Lung (tissue), 12 donors: ENCODE data around the gene PTPN7. TPM values are rescaled to one million over a fixed set of nuclear protein-coding genes. Genes with fewer than 3 reads are reported as not detected.
"Not testable (repeated sequence)": the region's sequence is repeated elsewhere in the genome, so short reads cannot be mapped to it uniquely, and the experiment has no call there.

ENCODE experiments used
- ATAC-seq: fragments of 200-7000 bp; cut with Tn5 transposase; one replicate; pipeline ENCODE4 v1.9.1; 2020; ENCODE audit warnings: moderate number of reproducible peaks; ENCODE audit not compliant: insufficient read depth, low FRiP score
- DNase-seq, 3 donors: peaks; one replicate each; pipeline ENCODE4 v3.0.0-alpha.2; 2013 to 2017
- H3K27ac ChIP-seq, 2 donors: one replicate each; pipeline ENCODE4 v1.5.1; 2013; ENCODE audit warnings: mild to moderate bottlenecking in 2 of 2, moderate library complexity in 2 of 2, control low read depth in 1 of 2, inconsistent platforms in 1 of 2, low read depth in 1 of 2, low read length in 1 of 2
- H3K27me3 ChIP-seq, 3 donors: one replicate each; pipeline ENCODE4 v1.5.1; 2013; ENCODE audit warnings: low read length in 2 of 3; ENCODE audit not compliant: control insufficient read depth in 3 of 3, insufficient read depth in 3 of 3
- H3K36me3 ChIP-seq, 4 donors: one replicate each; pipeline ENCODE4 v1.5.1; 2013; ENCODE audit warnings: low read length in 4 of 4, mild to moderate bottlenecking in 1 of 4, moderate library complexity in 1 of 4; ENCODE audit not compliant: control insufficient read depth in 4 of 4, insufficient read depth in 4 of 4
- H3K4me1 ChIP-seq, 5 donors: one replicate each; pipeline ENCODE4 v1.5.1; 2013; ENCODE audit warnings: low read length in 5 of 5, mild to moderate bottlenecking in 2 of 5, moderate library complexity in 1 of 5; ENCODE audit not compliant: control insufficient read depth in 5 of 5, insufficient read depth in 5 of 5
- H3K4me3 ChIP-seq: one replicate; pipeline ENCODE4 v1.5.1; 2013; ENCODE audit warnings: mild to moderate bottlenecking, control low read depth, moderate library complexity
- H3K9ac ChIP-seq, 2 donors: one replicate each; pipeline ENCODE4 v1.5.1; 2013; ENCODE audit warnings: low read length in 2 of 2, control low read depth in 1 of 2; ENCODE audit not compliant: insufficient read depth in 1 of 2
- H3K9me3 ChIP-seq, 4 donors: one replicate each; pipeline ENCODE4 v1.5.1; 2013; ENCODE audit warnings: low read length in 3 of 4, mild to moderate bottlenecking in 1 of 4, moderate library complexity in 1 of 4; ENCODE audit not compliant: control insufficient read depth in 4 of 4, insufficient read depth in 3 of 4
- WGBS, 2 donors: extraction: QIAGEN DNeasy Blood & Tissue Kit; methylation state at CpG; one replicate each; pipeline ENCODE4 v1.1.7; 2013; 5-methylcytosine and 5-hydroxymethylcytosine counted together
- polyA plus RNA-seq, 2 donors: library from polyadenylated mRNA; stranded (reverse); fragments of 200-250 nt; gene quantifications; one replicate each; pipeline ENCODE4 v1.2.1, GENCODE V29; 2013
- total RNA-seq, 2 donors: library from RNA; depleted of rRNA in 1 of 2; stranded (reverse); fragments of >200 nt in 1 of 2; gene quantifications; one replicate each; pipeline ENCODE4 v1.2.1, GENCODE V29; 2014 to 2021
- TF ChIP-seq, protein P1 (sequence below): IDR thresholded peaks from 2 replicates; pipeline ENCODE4 v1.5.1; 2012; ENCODE audit warnings: mild to moderate bottlenecking; ENCODE audit errors: control extremely low read depth, extremely low read depth
- donor health status: control.
- donor health status: control.
- donor health status: Bipolar disorder and iron deficiency.
- donor health status: healthy.
- donor health status: DM: yes; HTN: yes; CAD: no.

The PTPN7 gene
- total and polyA plus RNA-seq, 4 donors: 2.9 to 14.0 (median 5.7) TPM

- DNase-seq (no peak), ATAC-seq (no peak)
- no peaks in the 10 kb centered on the region for H3K27me3 ChIP-seq
- no peaks in the 10 kb centered on the region for H3K4me1 ChIP-seq
- TF ChIP-seq, protein P1, sequence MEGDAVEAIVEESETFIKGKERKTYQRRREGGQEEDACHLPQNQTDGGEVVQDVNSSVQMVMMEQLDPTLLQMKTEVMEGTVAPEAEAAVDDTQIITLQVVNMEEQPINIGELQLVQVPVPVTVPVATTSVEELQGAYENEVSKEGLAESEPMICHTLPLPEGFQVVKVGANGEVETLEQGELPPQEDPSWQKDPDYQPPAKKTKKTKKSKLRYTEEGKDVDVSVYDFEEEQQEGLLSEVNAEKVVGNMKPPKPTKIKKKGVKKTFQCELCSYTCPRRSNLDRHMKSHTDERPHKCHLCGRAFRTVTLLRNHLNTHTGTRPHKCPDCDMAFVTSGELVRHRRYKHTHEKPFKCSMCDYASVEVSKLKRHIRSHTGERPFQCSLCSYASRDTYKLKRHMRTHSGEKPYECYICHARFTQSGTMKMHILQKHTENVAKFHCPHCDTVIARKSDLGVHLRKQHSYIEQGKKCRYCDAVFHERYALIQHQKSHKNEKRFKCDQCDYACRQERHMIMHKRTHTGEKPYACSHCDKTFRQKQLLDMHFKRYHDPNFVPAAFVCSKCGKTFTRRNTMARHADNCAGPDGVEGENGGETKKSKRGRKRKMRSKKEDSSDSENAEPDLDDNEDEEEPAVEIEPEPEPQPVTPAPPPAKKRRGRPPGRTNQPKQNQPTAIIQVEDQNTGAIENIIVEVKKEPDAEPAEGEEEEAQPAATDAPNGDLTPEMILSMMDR: no peak
- no peak overlapping the region for H3K27ac ChIP-seq
- no peak overlapping the region for H3K4me3 ChIP-seq
- H3K36me3 ChIP-seq: no peaks in the 10 kb centered on the region
- H3K9me3 ChIP-seq: peaks cover 0 to 1% (median 0%) of the 10 kb centered on the region in 4 donors
- no peak overlapping the region for H3K9ac ChIP-seq
- 83 to 95% methylated on average over 7 of the region's 7 CpGs for WGBS, 2 donors
Observed at GRCh38 chr1:202181586-202181985, 21.2 kb upstream of the PTPN7 start.

GRCh38 chr1:202180751-202181139 lies 20.3 kb upstream of the PTPN7 start:
- H3K36me3 ChIP-seq, H3K4me3 ChIP-seq, DNase-seq, H3K9ac ChIP-seq, H3K27ac ChIP-seq, H3K4me1 ChIP-seq, ATAC-seq, H3K27me3 ChIP-seq, H3K9me3 ChIP-seq: not testable (repeated sequence)
- WGBS, 2 donors: 59 to 80% methylated on average over 2 of the region's 2 CpGs

DNA sequence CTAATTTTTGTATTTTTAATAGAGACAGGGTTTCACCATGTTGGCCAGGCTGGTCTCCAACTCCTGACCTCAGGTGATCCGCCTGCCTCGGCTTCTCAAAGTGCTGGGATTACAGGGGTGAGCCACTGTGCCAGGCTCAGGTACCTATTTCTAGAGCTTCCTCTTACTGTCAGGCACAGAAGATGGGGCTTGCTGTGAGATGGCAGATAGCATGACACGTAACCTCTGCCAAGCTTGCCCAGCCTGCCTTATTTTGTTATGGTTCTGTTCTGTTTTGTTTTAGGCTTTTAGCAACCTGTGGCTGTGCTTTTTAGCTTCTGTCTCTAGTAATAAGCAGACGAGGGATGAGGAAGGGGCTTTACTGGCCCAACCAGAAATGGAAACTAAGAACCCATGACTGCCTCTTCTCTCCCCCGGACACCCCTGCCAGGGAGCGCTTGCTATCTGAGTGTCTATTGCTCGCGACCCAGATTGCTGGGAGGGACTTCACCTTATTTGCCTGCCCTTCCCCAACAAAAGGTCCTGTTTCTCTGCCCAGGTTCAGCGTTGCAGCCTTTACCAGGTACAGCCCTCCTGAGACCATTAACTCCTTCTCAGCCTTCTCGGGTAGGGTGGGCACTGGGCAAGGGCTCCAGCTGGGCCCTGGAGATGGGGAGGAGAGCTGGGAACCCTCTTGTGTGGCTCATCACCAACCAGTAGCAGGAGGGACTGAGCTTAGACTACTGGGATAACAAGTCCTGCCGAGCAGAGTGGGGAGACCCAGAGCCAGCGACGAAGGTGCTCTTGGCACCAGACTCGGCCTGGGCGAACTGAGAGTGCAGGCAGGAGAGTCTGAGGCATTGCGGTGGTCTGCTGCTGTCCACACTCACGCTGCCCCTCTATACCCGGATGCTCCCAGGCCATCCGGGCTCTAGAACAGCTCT lies 19.7 kb upstream of the PTPN7 start:
- H3K9ac ChIP-seq: no peak overlapping the region
- no peaks in the 10 kb centered on the region for H3K27me3 ChIP-seq
- no peaks in the 10 kb centered on the region for H3K36me3 ChIP-seq
- DNase-seq: no peak
- TF ChIP-seq, protein P1: no peak
- no peaks in the 10 kb centered on the region for H3K4me1 ChIP-seq
- ATAC-seq: no peak
- no peak overlapping the region for H3K4me3 ChIP-seq
- WGBS, 2 donors: 81 to 87% methylated on average over 19 of the region's 19 CpGs
- no peak overlapping the region for H3K27ac ChIP-seq
- peaks cover 0 to 1% (median 0%) of the 10 kb centered on the region in 4 donors for H3K9me3 ChIP-seq

DNA sequence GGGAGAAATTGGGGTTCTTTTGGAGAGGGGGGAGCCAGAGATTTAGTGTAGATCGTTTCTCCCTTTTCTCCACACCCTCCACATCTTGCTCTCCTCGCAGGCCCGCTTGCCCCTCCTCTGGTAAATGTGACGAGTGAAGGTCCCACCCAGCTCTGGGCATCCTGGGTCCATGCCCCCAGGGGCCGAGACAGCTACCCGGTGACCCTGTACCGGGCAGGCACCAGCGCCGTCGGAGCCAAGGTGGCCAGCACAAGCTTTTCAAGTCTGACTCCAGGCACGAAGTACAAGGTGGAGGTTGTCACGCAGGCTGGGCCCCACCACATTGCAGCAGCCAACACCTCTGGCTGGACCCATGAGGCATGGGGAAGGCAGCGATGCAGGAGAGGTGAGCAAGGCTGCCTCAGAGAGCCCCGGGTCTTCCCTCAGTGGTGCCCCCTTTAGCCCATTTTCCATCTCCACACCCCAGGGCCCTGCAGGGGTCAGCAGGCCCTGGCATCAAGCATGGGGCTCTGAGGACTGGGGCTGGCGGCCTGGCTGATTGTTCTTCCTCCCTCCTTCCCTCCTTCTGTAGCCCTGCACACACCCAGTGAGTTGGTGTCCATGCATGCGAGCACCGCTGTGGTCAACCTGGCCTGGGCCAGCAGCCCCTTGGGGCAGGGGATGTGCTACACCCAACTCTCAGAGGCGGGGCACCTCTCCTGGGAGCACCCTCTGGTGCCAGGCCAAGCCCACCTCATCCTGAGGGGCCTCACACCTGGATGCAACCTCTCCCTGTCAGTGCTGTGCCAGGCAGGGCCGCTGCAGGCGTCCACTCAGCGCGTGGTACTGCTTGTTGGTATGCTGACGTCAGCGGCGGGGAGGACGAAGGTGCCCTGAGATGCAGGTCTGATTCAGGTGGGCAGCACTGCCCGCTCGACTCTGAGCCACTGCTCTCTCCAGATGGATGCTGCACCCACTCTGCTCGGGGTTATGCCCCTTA lies 16.8 kb upstream of the PTPN7 start:
- Histone ChIP-seq H3K36me3 (no peaks in the 10 kb centered on the region), H3K4me1 (no peaks in the 10 kb centered on the region), H3K9me3 (no peaks in the 10 kb centered on the region), H3K27me3 (no peaks in the 10 kb centered on the region), H3K9ac (no peak overlapping the region), H3K27ac (no peak overlapping the region), H3K4me3 (no peak overlapping the region)
- TF ChIP-seq, protein P1: no peak
- DNase-seq: no peak
- 93 to 94% methylated on average over 28 to 29 of the region's 29 CpGs for WGBS, 2 donors
- no peak for ATAC-seq
